B cell (primary cell): ENCODE results near the gene CLCN2. TPM values are rescaled to one million over a fixed set of nuclear protein-coding genes. Genes with fewer than 3 reads are reported as not detected.
A peak's percentile ranks its signal among the peaks of the same experiment; 100 is the strongest.

Source experiments
- ATAC-seq: fragments of 200-7000 bp; cut with Tn5 transposase; one replicate; pipeline ENCODE4 v1.10.0; 2021; ENCODE audit warnings: low read depth, mild to moderate bottlenecking, moderate number of reproducible peaks, moderate library complexity
- CTCF ChIA-PET: fragments of 350-600 bp; sonication (Branson Sonifier 250); formaldehyde crosslinking; loops from one replicate; lab custom pipeline; 2021; ENCODE audit warnings: antibody characterized with exemption, inconsistent platforms; lab: Charles Lee
- POLR2A ChIA-PET: fragments of 350-600 bp; sonication (Branson Sonifier 250); formaldehyde crosslinking; loops from one replicate; lab custom pipeline; 2021; ENCODE audit warnings: antibody characterized with exemption; lab: Charles Lee
- DNase-seq: peaks from one replicate; pipeline ENCODE4 v3.0.0; 2013
- H2AFZ ChIP-seq: 2 replicates; pipeline ENCODE4 v1.6.1; 2012; ENCODE audit warnings: mild to moderate bottlenecking, low read depth, low read length; ENCODE audit not compliant: insufficient read depth, poor library complexity, severe bottlenecking
- H3K27ac ChIP-seq, 2 donors: 1 replicate in 1 of 2; 2 replicates in 1 of 2; pipeline ENCODE4 v1.5.1; 2012 to 2013; ENCODE audit warnings: low read length in 2 of 2, mild to moderate bottlenecking in 2 of 2, moderate library complexity in 1 of 2
- H3K27me3 ChIP-seq, 4 experiments: fragments of 200-600 bp in 1 of 4; sonication (generic) in 1 of 4; replicated peaks in 1 of 4; 1 replicate in 2 of 4; 2 replicates in 2 of 4; pipeline versions ENCODE4 v1.6.1 to v1.7.0; 2013 to 2016; ENCODE audit warnings: low read length in 3 of 4, mild to moderate bottlenecking in 2 of 4, mixed read lengths in 1 of 4, moderate library complexity in 1 of 4; ENCODE audit not compliant: insufficient read depth in 4 of 4, control insufficient read depth in 3 of 4; ENCODE audit errors: control extremely low read depth in 1 of 4
- H3K36me3 ChIP-seq, 2 experiments: replicated peaks in 1 of 2; 1 replicate in 1 of 2; 2 replicates in 1 of 2; pipeline versions ENCODE4 v1.6.1 to v1.7.1; 2013; ENCODE audit warnings: low read length in 1 of 2; ENCODE audit not compliant: insufficient read depth in 2 of 2, control insufficient read depth in 1 of 2; ENCODE audit errors: control extremely low read depth in 1 of 2, extremely low read depth in 1 of 2
- H3K4me1 ChIP-seq, 2 donors: fragments of 200-600 bp in 1 of 2; sonication (generic) in 1 of 2; 1 replicate in 1 of 2; 2 replicates in 1 of 2; pipeline versions ENCODE4 v1.5.1 to v1.6.1; 2013 to 2017; ENCODE audit warnings: low read length in 2 of 2; ENCODE audit not compliant: control insufficient read depth in 2 of 2, insufficient read depth in 2 of 2
- H3K4me2 ChIP-seq: replicated peaks from 2 replicates; pipeline ENCODE3; 2012; ENCODE audit warnings: mild to moderate bottlenecking, low read depth, low read length; ENCODE audit not compliant: poor library complexity, severe bottlenecking
- H3K4me3 ChIP-seq, 5 experiments: fragments of 200-600 bp in 1 of 5; sonication (generic) in 1 of 5; 1 replicate in 3 of 5; 2 replicates in 2 of 5; pipeline versions ENCODE4 v1.5.1 to v1.7.0; 2011 to 2016; ENCODE audit warnings: low read length in 4 of 5, mild to moderate bottlenecking in 4 of 5, low read depth in 2 of 5, control low read depth in 1 of 5, moderate library complexity in 1 of 5; ENCODE audit not compliant: insufficient read depth in 1 of 5; ENCODE audit errors: control extremely low read depth in 1 of 5, extremely low read depth in 1 of 5
- H3K79me2 ChIP-seq: fragments of 200-600 bp; sonication (generic); one replicate; pipeline ENCODE4 v1.6.0; 2016; ENCODE audit warnings: low read length; ENCODE audit not compliant: control insufficient read depth, insufficient read depth
- H3K9ac ChIP-seq: fragments of 200-600 bp; sonication (generic); 2 replicates; pipeline ENCODE4 v1.6.1; 2017; ENCODE audit warnings: mild to moderate bottlenecking, low read length, moderate library complexity
- H3K9me3 ChIP-seq, 3 donors: one replicate each; pipeline versions ENCODE4 v1.6.1 to v1.7.1; 2013; ENCODE audit warnings: low read length in 2 of 3; ENCODE audit not compliant: control insufficient read depth in 2 of 3, insufficient read depth in 1 of 3; ENCODE audit errors: control extremely low read depth in 1 of 3
- H4K20me1 ChIP-seq: 2 replicates; pipeline ENCODE4 v1.6.0; 2012; ENCODE audit warnings: mild to moderate bottlenecking, low read length; ENCODE audit not compliant: insufficient read depth, control insufficient read depth, poor library complexity, severe bottlenecking
- H3K27ac Mint-ChIP-seq: one replicate; pipeline ENCODE4 v1.8.0; 2021; ENCODE audit warnings: mixed read lengths
- H3K27me3 Mint-ChIP-seq: one replicate; pipeline ENCODE4 v1.8.0; 2021; ENCODE audit warnings: mixed read lengths
- H3K4me1 Mint-ChIP-seq: one replicate; pipeline ENCODE4 v1.8.0; 2021; ENCODE audit warnings: mixed read lengths
- H3K4me3 Mint-ChIP-seq: one replicate; pipeline ENCODE4 v1.8.0; 2021; ENCODE audit warnings: mixed read lengths
- H3K9me3 Mint-ChIP-seq: one replicate; pipeline ENCODE4 v1.8.0; 2022; ENCODE audit warnings: mixed read lengths; ENCODE audit not compliant: insufficient read depth
- CTCF ChIP-seq: fragments of 200-600 bp; IDR thresholded peaks from one replicate; pipeline ENCODE4 v1.8.0; 2022; ENCODE audit warnings: antibody characterized with exemption, mild to moderate bottlenecking
- EZH2 ChIP-seq: IDR thresholded peaks from 2 replicates; pipeline ENCODE4 v1.6.1; 2012; ENCODE audit warnings: borderline replicate concordance, low read depth, mild to moderate bottlenecking, moderate library complexity, low read length; ENCODE audit not compliant: insufficient read depth, poor library complexity, severe bottlenecking
- WGBS: methylation state at CpG from one replicate; pipeline ENCODE4 v1.1.5; 2013; ENCODE audit warnings: missing lambda C conversion rate; ENCODE audit not compliant: insufficient coverage; 5-methylcytosine and 5-hydroxymethylcytosine counted together
- intact Hi-C: fragments of 100-400 bp; cut with micrococcal nuclease; formaldehyde crosslinking; loops from one replicate; pipeline ENCODE4 v1.10.0; 2022
- polyA plus RNA-seq: library from polyadenylated mRNA; depleted of rRNA; stranded (reverse); fragments of >200 nt; gene quantifications from 2 replicates; pipeline ENCODE4 v1.2.3, GENCODE V29; 2012
- total RNA-seq, 2 donors: library from RNA; stranded (reverse); fragments of 120-200 nt in 1 of 2; gene quantifications; 1 replicate in 1 of 2; 2 replicates in 1 of 2; pipeline versions ENCODE4 v1.2.3 to v1.2.4, GENCODE V29; 2013 to 2022

Gene CLCN2
- total and polyA plus RNA-seq, 2 donors (not counting 1 experiment from before 2014, with no cell fraction given): 6.1 to 8.1 TPM

GRCh38 chr3:184361932-184362667, 695 bp upstream of the CLCN2 start:
- peak overlapping the region; percentile 79 to 86 for H3K27ac ChIP-seq
- ChIA-PET CTCF (interaction anchor here (0.5 to 3.0 kb wide), 9 partner anchors 8 to 199 kb away, joined by 3 to 13 read pairs (median 3); partner anchors contain the start of gene EPHB3), POLR2A (interaction anchor here (0.6 to 1.0 kb wide), 8 partner anchors 8 to 477 kb away, joined by 3 to 13 read pairs (median 6); partner anchors contain the start of genes EIF4G1 and PARL)
- Mint-ChIP-seq H3K4me1 (peaks cover 20% of the 10 kb centered on the region), H3K27ac (peak overlapping the region; percentile 85), H3K27me3 (no peaks in the 10 kb centered on the region), H3K9me3 (no peaks in the 10 kb centered on the region), H3K4me3 (peak overlapping the region; percentile 90)
- DNase-seq: peak; percentile 65
- no peaks in the 10 kb centered on the region for H3K27me3 ChIP-seq
- H2AFZ ChIP-seq: peak overlapping the region; percentile 96
- H4K20me1 ChIP-seq: no peaks in the 10 kb centered on the region
- no peaks in the 10 kb centered on the region for H3K9me3 ChIP-seq
- TF ChIP-seq CTCF: no peak
- TF ChIP-seq EZH2: no peak
- 1% methylated on average over 35 of the region's 38 CpGs for WGBS
- H3K36me3 ChIP-seq: peaks cover 0 to 6% of the 10 kb centered on the region in 2 experiments
- intact Hi-C loops: loop anchor here (1.0 to 5.0 kb wide), 3 partner anchors 113 to 1575 kb away; partner anchors contain the start of genes EEF1AKMT4, MAGEF1 and TRA2B
- H3K9ac ChIP-seq: peak overlapping the region; percentile 85
- H3K4me3 ChIP-seq: peak overlapping the region; percentile 68 to 94 (median 76)
- peak overlapping the region; percentile 97 for H3K4me2 ChIP-seq
- ATAC-seq: peak; percentile 6
- peaks cover 9% of the 10 kb centered on the region for H3K79me2 ChIP-seq
- peaks cover 9 to 17% of the 10 kb centered on the region in 2 donors for H3K4me1 ChIP-seq
